ENCODE data around the gene FOXN1.
A peak's percentile ranks its signal among the peaks of the same experiment; 100 is the strongest.

FOXN1 gene

DNA sequence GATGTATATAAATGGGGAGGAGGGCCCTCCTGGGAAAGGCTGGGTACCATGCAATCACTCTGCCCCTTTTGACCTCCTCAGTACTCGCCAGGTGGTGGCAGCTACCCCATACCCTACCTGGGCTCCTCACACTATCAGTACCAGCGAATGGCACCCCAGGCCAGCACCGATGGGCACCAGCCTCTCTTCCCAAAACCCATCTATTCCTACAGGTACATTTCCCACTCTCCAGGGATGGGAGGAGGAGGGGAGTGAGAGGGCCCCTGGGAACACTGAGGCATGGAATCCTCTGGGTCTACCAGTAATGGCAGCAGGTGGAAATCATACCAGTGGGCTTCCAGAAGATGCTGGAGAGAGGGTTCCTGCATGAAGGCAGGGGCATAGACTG, 22.9 kb downstream of the FOXN1 start:
- DNase-seq (ENCODE audit: insufficient read length, low spot score): no peak
- TF ChIP-seq POLR2AphosphoS5 (IDR thresholded peaks at IDR 0.05; ENCODE audit: low read depth, low read length): no peak
- TF ChIP-seq SPI1 (IDR thresholded peaks at IDR 0.05; ENCODE audit: low read depth, low read length): no peak
- TF ChIP-seq POU2F2 (IDR thresholded peaks at IDR 0.05; ENCODE audit: low read depth, low read length): no peak
- TF ChIP-seq POLR2A (IDR thresholded peaks at IDR 0.05; ENCODE audit: low read depth, low read length): no peak
- no peak for TF ChIP-seq PAX5 (IDR thresholded peaks at IDR 0.05; ENCODE audit: insufficient read depth, low read length, severe bottlenecking)
- TF ChIP-seq TAF1 (IDR thresholded peaks at IDR 0.05; ENCODE audit: low read depth, low read length): no peak
- FAIRE-seq: no peak

DNA sequence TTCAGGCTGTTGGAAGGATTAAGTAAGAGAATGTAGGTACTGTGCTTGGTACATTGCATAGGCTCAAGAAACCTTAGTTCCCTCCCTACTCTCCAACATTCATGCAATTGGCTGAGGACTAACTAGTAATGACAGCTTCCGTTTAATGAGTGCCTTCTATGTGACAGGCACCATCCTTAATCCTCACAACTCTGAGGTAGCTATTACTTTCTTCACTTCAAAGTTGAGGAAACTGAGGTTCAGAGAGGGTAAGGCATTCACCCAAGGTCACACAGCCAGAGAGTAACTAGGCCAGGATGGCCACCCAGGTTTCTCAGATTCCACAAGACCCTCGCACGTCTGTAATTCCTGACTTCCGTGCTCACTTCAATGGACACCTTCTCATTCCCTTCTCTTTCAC, 24.1 kb downstream of the FOXN1 start:
- FAIRE-seq (no peak), DNase-seq (ENCODE audit: insufficient read length, low spot score) (no peak)
- TF ChIP-seq POLR2AphosphoS5 (IDR thresholded peaks at IDR 0.05; ENCODE audit: low read depth, low read length): no peak
- no peak for TF ChIP-seq POLR2A (IDR thresholded peaks at IDR 0.05; ENCODE audit: low read depth, low read length)
- TF ChIP-seq TAF1 (IDR thresholded peaks at IDR 0.05; ENCODE audit: low read depth, low read length): no peak
- no peak for TF ChIP-seq SPI1 (IDR thresholded peaks at IDR 0.05; ENCODE audit: low read depth, low read length)

DNA sequence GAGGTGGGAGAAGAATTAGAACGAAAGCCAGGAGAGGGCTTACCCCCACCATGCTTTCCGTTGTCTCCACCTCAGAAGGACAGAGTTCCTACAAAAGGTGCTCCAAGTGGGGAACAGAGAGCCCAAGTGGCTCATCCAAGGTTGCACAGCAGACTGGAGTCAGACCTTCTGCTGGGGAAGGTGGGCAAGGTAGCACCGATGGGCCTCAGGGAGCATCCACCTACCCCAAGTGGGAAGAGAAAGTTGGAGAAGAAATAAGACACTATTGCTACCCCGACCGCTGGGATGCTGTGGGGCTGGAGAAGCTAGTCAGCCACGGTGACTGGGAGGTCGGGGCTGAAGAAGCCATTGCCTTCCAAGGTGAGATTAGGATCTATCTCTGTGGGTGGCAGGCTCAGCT, 24.8 kb downstream of the FOXN1 start:
- FAIRE-seq (no peak), DNase-seq (ENCODE audit: insufficient read length, low spot score) (no peak)
- TF ChIP-seq POLR2AphosphoS5 (IDR thresholded peaks at IDR 0.05; ENCODE audit: low read depth, low read length) (no peak), PAX5 (IDR thresholded peaks at IDR 0.05; ENCODE audit: insufficient read depth, low read length, severe bottlenecking) (no peak), TAF1 (IDR thresholded peaks at IDR 0.05; ENCODE audit: low read depth, low read length) (no peak), POLR2A (IDR thresholded peaks at IDR 0.05; ENCODE audit: low read depth, low read length) (no peak), POU2F2 (IDR thresholded peaks at IDR 0.05; ENCODE audit: low read depth, low read length) (no peak), SPI1 (IDR thresholded peaks at IDR 0.05; ENCODE audit: low read depth, low read length) (no peak)

DNA sequence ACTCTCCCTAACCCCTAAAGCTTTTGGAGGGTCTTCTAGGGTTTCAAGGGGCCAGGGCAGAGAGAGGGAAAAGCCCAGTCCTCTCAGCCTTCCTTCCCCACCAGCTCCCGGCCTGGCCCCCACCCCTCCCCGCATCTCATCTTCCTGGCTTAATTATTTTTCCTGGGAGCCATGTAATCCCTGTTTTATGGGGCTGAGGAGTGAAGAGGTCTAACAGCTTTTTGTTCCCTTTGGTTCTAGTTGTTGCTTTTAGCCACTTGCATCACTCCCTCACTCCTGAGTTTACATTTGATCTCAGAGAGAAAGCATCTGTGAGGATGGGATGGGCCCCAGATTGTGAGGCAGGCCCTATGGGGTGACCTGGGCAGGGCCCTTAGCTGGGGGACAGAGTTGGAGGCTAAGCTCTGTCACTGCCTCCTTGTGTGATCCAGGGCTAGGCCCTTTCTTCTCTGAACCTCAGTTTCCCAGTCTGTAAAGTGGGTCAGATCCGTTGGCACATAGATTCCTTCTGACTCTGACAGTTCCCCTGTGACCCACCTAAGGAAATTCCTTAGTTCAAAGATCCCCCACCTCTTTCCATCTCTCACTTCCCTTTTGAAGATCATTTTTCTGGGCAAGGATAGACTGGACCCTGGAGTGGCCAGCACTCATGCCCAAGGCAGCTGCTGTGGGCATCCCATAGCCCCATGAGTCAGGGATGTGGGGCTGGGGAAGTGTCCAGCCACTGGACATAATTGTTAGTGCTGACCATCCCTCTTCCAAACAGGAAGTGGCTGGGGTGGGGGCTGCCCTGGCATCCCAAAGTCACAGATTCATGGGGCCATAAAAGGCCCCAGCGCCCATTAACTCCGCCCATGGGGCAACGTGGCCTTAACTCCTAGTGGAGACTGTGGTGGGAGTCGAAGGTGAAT, 26.2 kb downstream of the FOXN1 start:
- FAIRE-seq (no peak), DNase-seq (ENCODE audit: insufficient read length, low spot score) (no peak)
- TF ChIP-seq POLR2A (IDR thresholded peaks at IDR 0.05; ENCODE audit: low read depth, low read length) (no peak), SPI1 (IDR thresholded peaks at IDR 0.05; ENCODE audit: low read depth, low read length) (0 out of 2 replicates have a peak, but pooled peaks have one; percentile 8)

DNA sequence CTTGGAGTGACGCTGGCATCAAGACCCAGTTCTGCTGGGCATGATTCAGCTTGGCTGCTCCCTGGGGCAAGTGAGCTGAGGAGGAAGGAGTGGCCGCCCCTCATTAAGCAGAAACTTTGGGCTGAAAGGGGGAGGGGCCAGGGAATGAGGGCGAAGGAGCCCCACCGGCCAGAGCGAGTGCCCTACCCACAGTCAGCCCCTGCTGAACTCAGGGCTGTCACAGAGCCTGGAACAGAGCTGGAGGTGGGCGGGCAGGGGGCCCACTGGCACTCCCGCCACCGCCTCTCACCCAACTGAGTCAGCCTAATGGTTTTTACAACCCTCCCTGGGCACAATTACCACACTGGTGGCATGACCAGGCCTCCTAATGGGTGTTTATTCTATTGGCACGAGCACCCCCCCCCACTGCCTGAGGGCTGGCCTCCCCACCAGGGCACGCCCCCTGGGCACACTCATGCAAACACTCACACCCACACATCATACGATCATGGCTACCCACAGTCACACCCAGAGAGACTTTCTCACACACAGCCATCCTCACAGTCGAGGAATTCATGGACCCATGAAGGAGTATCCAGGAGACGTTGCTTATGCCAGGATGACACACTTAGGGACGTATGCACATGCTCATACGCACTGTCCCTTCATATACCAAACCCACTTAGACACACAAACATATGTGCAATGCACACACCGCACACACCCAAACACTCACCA, 27.1 kb downstream of the FOXN1 start:
- DNase-seq (ENCODE audit: insufficient read length, low spot score) (no peak), FAIRE-seq (no peak)
- TF ChIP-seq POU2F2 (IDR thresholded peaks at IDR 0.05; ENCODE audit: low read depth, low read length): no peak
- TF ChIP-seq POLR2A (IDR thresholded peaks at IDR 0.05; ENCODE audit: low read depth, low read length): no peak
- no peak for TF ChIP-seq SPI1 (IDR thresholded peaks at IDR 0.05; ENCODE audit: low read depth, low read length)
- no peak for TF ChIP-seq POLR2AphosphoS5 (IDR thresholded peaks at IDR 0.05; ENCODE audit: low read depth, low read length)
- TF ChIP-seq TAF1 (IDR thresholded peaks at IDR 0.05; ENCODE audit: low read depth, low read length): no peak
- TF ChIP-seq PAX5 (IDR thresholded peaks at IDR 0.05; ENCODE audit: insufficient read depth, low read length, severe bottlenecking): no peak

DNA sequence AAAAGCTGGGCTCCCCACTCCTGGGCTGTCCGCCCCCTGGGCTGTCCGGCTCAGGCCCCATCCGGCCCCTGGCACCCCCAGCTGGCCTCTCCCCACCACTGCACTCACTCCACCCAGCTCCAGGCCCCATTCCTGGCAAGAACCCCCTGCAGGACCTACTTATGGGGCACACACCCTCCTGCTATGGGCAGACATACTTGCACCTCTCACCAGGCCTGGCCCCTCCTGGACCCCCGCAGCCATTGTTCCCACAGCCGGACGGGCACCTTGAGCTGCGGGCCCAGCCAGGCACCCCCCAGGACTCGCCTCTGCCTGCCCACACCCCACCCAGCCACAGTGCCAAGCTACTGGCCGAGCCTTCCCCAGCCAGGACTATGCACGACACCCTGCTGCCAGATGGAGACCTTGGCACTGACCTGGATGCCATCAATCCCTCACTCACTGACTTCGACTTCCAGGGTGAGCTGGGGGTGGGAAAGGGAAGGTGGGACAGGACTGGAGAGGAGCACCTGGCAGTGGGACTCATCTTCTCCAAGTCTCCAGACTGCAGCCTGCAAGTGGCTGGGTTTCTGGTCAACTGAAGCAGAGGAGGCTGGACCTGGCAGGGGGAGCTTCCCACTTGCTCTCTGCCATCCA, 28.7 kb downstream of the FOXN1 start:
- TF ChIP-seq PAX5 (IDR thresholded peaks at IDR 0.05; ENCODE audit: insufficient read depth, low read length, severe bottlenecking): no peak
- no peak for TF ChIP-seq TAF1 (IDR thresholded peaks at IDR 0.05; ENCODE audit: low read depth, low read length)
- no peak for TF ChIP-seq SPI1 (IDR thresholded peaks at IDR 0.05; ENCODE audit: low read depth, low read length)
- no peak for TF ChIP-seq POLR2AphosphoS5 (IDR thresholded peaks at IDR 0.05; ENCODE audit: low read depth, low read length)
- TF ChIP-seq POU2F2 (IDR thresholded peaks at IDR 0.05; ENCODE audit: low read depth, low read length): no peak
- no peak for TF ChIP-seq POLR2A (IDR thresholded peaks at IDR 0.05; ENCODE audit: low read depth, low read length)
- FAIRE-seq (no peak), DNase-seq (ENCODE audit: insufficient read length, low spot score) (no peak)

DNA sequence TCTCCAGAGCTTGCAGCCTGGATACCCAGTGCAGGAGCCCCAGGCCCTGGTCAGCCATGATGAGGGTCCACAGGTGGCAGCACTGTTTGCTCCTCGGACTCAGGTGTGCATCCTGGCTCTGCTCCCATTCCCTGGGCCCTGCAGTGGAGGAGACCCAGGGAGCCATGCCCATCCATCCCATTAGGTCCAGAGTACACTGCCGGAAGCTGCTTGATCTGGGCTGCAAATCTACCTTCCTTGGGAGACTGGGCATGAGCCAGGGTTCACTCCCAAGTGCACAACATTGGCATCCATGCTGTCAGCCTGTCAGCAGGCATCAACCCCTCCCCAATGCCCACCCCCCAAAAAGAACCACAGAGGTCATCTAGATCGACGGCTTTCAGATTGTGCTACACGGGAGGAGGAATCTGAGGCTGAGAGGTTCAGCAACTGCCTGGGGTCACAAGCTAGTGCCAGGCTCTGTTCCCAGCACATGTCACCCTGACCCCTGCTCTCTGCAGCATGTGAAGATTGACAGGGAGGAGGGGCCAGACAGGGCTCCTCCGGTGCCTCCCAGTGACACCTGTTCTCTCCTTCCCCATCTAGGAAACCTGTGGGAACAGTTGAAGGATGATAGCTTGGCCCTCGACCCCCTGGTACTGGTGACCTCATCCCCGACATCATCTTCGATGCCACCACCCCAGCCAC, 30.5 kb downstream of the FOXN1 start:
- no peak for FAIRE-seq
- TF ChIP-seq POLR2AphosphoS5 (IDR thresholded peaks at IDR 0.05; ENCODE audit: low read depth, low read length) (no peak), PAX5 (IDR thresholded peaks at IDR 0.05; ENCODE audit: insufficient read depth, low read length, severe bottlenecking) (no peak), TAF1 (IDR thresholded peaks at IDR 0.05; ENCODE audit: low read depth, low read length) (no peak), POLR2A (IDR thresholded peaks at IDR 0.05; ENCODE audit: low read depth, low read length) (no peak), POU2F2 (IDR thresholded peaks at IDR 0.05; ENCODE audit: low read depth, low read length) (no peak), SPI1 (IDR thresholded peaks at IDR 0.05; ENCODE audit: low read depth, low read length) (no peak)
- no peak for DNase-seq (ENCODE audit: insufficient read length, low spot score)

DNA sequence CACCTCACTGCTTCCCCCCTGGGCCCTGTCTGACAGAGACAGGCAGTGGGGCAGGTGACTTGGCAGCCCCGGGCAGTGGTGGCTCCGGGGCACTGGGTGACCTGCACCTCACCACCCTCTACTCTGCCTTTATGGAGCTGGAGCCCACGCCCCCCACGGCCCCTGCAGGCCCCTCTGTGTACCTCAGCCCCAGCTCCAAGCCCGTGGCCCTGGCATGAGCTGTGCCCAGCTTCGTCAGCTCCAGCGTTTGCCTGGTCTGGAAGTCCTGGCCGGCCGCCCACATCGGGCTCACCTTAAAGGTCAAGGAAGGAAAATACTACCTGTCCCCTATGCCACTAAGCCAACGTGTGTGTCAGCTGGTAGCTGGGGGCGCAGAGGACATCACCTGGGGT, 31.1 kb downstream of the FOXN1 start:
- TF ChIP-seq POLR2A (IDR thresholded peaks at IDR 0.05; ENCODE audit: low read depth, low read length): no peak
- DNase-seq (ENCODE audit: insufficient read length, low spot score) (no peak), FAIRE-seq (no peak)

DNA sequence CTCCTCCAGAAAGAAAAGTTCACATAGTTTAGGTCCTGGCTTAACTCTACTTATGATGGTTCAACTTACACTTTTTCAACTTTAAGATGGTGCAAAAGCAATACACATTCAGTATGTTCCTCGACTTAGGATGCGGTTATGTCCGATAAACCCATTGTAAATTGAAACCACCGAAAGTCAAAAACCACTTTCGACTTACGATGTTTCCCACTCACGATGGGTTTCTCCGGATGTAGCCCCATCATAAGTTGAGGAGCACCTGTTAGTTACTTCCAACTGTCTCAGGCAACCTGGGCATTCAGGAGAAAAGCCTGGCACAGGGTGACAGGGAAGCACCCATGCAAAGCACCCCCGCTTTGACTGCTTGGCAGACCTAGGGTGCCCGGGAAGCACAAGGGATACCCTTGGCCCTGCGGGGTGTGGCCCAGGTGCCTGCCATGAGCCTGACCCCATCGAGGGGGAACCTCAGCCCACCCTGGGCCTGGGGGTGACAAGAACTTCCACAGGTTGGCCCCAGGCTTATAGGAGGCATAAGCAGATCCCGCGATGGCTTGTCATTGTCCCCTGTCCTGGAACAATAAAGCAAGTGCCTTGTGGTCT, 32.2 kb downstream of the FOXN1 start:
- TF ChIP-seq SPI1 (IDR thresholded peaks at IDR 0.05; ENCODE audit: low read depth, low read length) (no peak), POU2F2 (IDR thresholded peaks at IDR 0.05; ENCODE audit: low read depth, low read length) (no peak), PAX5 (IDR thresholded peaks at IDR 0.05; ENCODE audit: insufficient read depth, low read length, severe bottlenecking) (no peak), POLR2A (IDR thresholded peaks at IDR 0.05; ENCODE audit: low read depth, low read length) (no peak), TAF1 (IDR thresholded peaks at IDR 0.05; ENCODE audit: low read depth, low read length) (no peak), POLR2AphosphoS5 (IDR thresholded peaks at IDR 0.05; ENCODE audit: low read depth, low read length) (no peak)
- DNase-seq (ENCODE audit: insufficient read length, low spot score): no peak
- no peak for FAIRE-seq

Data from GM12891 (cell line).